ENCODE data around the gene NLGN1. TPM values are rescaled to one million over a fixed set of nuclear protein-coding genes. Genes with fewer than 3 reads are reported as not detected.

NLGN1 gene
- total and polyA plus RNA-seq, 2 of the 8 experiments (the other 6 are each of a cell fraction or from before 2014, with no cell fraction given) = 7.8 to 14.8 TPM

- Histone ChIP-seq H3K18ac (ENCODE audit: extremely low read depth, low read length) (no peak overlapping the region), H3K27ac (ENCODE audit: low read depth, low read length) (no peak overlapping the region), H3K14ac (ENCODE audit: insufficient read length) (no peak overlapping the region), H2BK12ac (ENCODE audit: low read depth, low read length) (no peak overlapping the region), H3K27me3 (replicated peaks in 1 of 4; ENCODE audit: control insufficient read depth in 3 of 4, extremely low read depth in 1 of 4, insufficient read depth in 3 of 4, low read length in 3 of 4) (no peaks in the 10 kb centered on the region), H2AFZ (ENCODE audit: low read length) (no peak overlapping the region), H4K91ac (replicated peaks; ENCODE audit: insufficient read length, low read length) (no peak overlapping the region), H2BK20ac (ENCODE audit: low read length) (no peak overlapping the region), H3K23ac (ENCODE audit: insufficient read length) (no peak overlapping the region), H3K23me2 (ENCODE audit: low read depth, low read length) (no peaks in the 10 kb centered on the region), H3K79me2 (ENCODE audit: control insufficient read depth in 1 of 2, insufficient read depth in 2 of 2, low read length in 2 of 2) (no peaks in the 10 kb centered on the region), H3K36me3 (ENCODE audit: control insufficient read depth in 2 of 4, insufficient read depth in 4 of 4, low read length in 3 of 4) (no peaks in the 10 kb centered on the region), H3K56ac (replicated peaks; ENCODE audit: insufficient read length, low read depth, low read length) (no peak overlapping the region), H3K4me1 (replicated peaks in 1 of 4; ENCODE audit: control insufficient read depth in 3 of 4, insufficient read depth in 4 of 4, low read length in 3 of 4) (peaks cover 2 to 6% (median 3%) of the 10 kb centered on the region in 4 experiments; a peak in 3 of 7 replicates), H4K5ac (ENCODE audit: insufficient read length, low read depth, low read length) (no peak overlapping the region), H2BK5ac (ENCODE audit: low read depth, low read length) (no peak overlapping the region), H3K4ac (replicated peaks; ENCODE audit: insufficient read length, low read depth, low read length) (no peak overlapping the region), H4K20me1 (replicated peaks in 1 of 2; ENCODE audit: control insufficient read depth in 1 of 2, insufficient read depth in 2 of 2, low read length in 2 of 2) (no peaks in the 10 kb centered on the region), H3K79me1 (ENCODE audit: low read depth, low read length) (0 out of 2 replicates have a peak, but pooled peaks cover 3% of the 10 kb centered on the region), H3K9me3 (ENCODE audit: insufficient read depth in 2 of 2, low read depth in 1 of 2, low read length in 1 of 2) (no peaks in the 10 kb centered on the region), H2AK5ac (ENCODE audit: low read depth, low read length) (no peak overlapping the region), H2BK15ac (ENCODE audit: low read length) (no peak overlapping the region), H3K4me2 (ENCODE audit: insufficient read depth in 1 of 2, low read depth in 2 of 2, low read length in 2 of 2) (no peak overlapping the region), H2BK120ac (replicated peaks; ENCODE audit: low read depth, low read length) (no peak overlapping the region), H3K4me3 (ENCODE audit: extremely low read depth in 1 of 4, insufficient read depth in 2 of 4, low read depth in 3 of 4, low read length in 4 of 4) (no peak overlapping the region), H3K9ac (replicated peaks in 1 of 4; ENCODE audit: extremely low read depth in 1 of 4, low read depth in 3 of 4, low read length in 3 of 4) (no peak overlapping the region), H4K8ac (ENCODE audit: extremely low read depth, insufficient read depth, low read length) (no peak overlapping the region)
- TF ChIP-seq TBP (IDR thresholded peaks at IDR 0.05; ENCODE audit: low read depth, low read length) (no peak), SIN3A (conservative IDR thresholded peaks at IDR 0.05 in 1 of 2, IDR thresholded peaks at IDR 0.05 in 1 of 2; ENCODE audit: low read depth in 1 of 2, low read length in 2 of 2) (no peak), CEBPB (IDR thresholded peaks at IDR 0.05; ENCODE audit: low read depth, low read length) (no peak), SIX5 (IDR thresholded peaks at IDR 0.05; ENCODE audit: low read depth, low read length) (no peak), HDAC2 (IDR thresholded peaks at IDR 0.05; ENCODE audit: borderline replicate concordance in 1 of 2, low read depth in 2 of 2, low read length in 2 of 2) (no peak)
- FAIRE-seq (no peak), DNase-seq (ENCODE audit: low read depth in 1 of 2, low spot score in 2 of 2) (no peak)
- POLR2A ChIA-PET (ENCODE audit: partially characterized antibody) = no interaction called here
- CTCF ChIA-PET (ENCODE audit: partially characterized antibody) = interaction anchor here (0.6 kb wide), 1 partner anchor 453 kb away, joined by 3 read pairs; no protein-coding TSS in a partner anchor
Measured at GRCh38 chr3:173615661-173616060, 218.1 kb downstream of the NLGN1 start.
